Calu3 (cell line): ENCODE results near the gene TBC1D1. TPM values are rescaled to one million over a fixed set of nuclear protein-coding genes. Genes with fewer than 3 reads are reported as not detected.

ENCODE experiments used
- BruUV-seq: library from RNA; stranded (reverse); fragments of 400-500 nt; replicated peaks from 2 replicates; lab custom pipeline; 2021; lab: Mats Ljungman, UMichigan
- CTCF ChIA-PET: fragments of 300-600 bp; sonication (Branson Sonifier 250); formaldehyde crosslinking; loops from one replicate; lab custom pipeline; 2022; ENCODE audit warnings: antibody characterized with exemption; lab: Charles Lee
- DNase-seq: peaks from one replicate; pipeline ENCODE4 v3.0.0; 2022
- H3K27ac Mint-ChIP-seq: one replicate; pipeline ENCODE4 v1.8.0; 2022; ENCODE audit warnings: mixed read lengths; ENCODE audit not compliant: unreplicated experiment
- H3K27me3 Mint-ChIP-seq: one replicate; pipeline ENCODE4 v1.8.0; 2022; ENCODE audit warnings: mixed read lengths; ENCODE audit not compliant: unreplicated experiment
- H3K36me3 Mint-ChIP-seq: one replicate; pipeline ENCODE4 v1.8.0; 2022; ENCODE audit warnings: mild to moderate bottlenecking, moderate library complexity, mixed read lengths; ENCODE audit not compliant: insufficient read depth, unreplicated experiment
- H3K4me1 Mint-ChIP-seq: one replicate; pipeline ENCODE4 v1.8.0; 2022; ENCODE audit warnings: mild to moderate bottlenecking, low read depth, mixed read lengths; ENCODE audit not compliant: unreplicated experiment
- H3K4me3 Mint-ChIP-seq: one replicate; pipeline ENCODE4 v1.8.0; 2022; ENCODE audit warnings: mild to moderate bottlenecking, low read depth, moderate library complexity, mixed read lengths; ENCODE audit not compliant: unreplicated experiment
- H3K9me3 Mint-ChIP-seq: one replicate; pipeline ENCODE4 v1.8.0; 2022; ENCODE audit warnings: low read depth, mixed read lengths; ENCODE audit not compliant: unreplicated experiment
- intact Hi-C: fragments of 100-400 bp; cut with micrococcal nuclease; formaldehyde crosslinking; loops from one replicate; pipeline ENCODE4 v1.10.0; 2022; ENCODE audit not compliant: unreplicated experiment
- total RNA-seq: library from RNA; stranded (reverse); gene quantifications from 2 replicates; pipeline ENCODE4 v1.2.3, GENCODE V29; 2022
- TF ChIP-seq, protein P1 (sequence below): fragments of 200-600 bp; IDR thresholded peaks from one replicate; pipeline ENCODE4 v1.8.0; 2022; ENCODE audit warnings: antibody characterized with exemption; ENCODE audit not compliant: unreplicated experiment

Gene TBC1D1
- total RNA-seq, 1 experiment from 2014 or later = 39.8 TPM

DNA sequence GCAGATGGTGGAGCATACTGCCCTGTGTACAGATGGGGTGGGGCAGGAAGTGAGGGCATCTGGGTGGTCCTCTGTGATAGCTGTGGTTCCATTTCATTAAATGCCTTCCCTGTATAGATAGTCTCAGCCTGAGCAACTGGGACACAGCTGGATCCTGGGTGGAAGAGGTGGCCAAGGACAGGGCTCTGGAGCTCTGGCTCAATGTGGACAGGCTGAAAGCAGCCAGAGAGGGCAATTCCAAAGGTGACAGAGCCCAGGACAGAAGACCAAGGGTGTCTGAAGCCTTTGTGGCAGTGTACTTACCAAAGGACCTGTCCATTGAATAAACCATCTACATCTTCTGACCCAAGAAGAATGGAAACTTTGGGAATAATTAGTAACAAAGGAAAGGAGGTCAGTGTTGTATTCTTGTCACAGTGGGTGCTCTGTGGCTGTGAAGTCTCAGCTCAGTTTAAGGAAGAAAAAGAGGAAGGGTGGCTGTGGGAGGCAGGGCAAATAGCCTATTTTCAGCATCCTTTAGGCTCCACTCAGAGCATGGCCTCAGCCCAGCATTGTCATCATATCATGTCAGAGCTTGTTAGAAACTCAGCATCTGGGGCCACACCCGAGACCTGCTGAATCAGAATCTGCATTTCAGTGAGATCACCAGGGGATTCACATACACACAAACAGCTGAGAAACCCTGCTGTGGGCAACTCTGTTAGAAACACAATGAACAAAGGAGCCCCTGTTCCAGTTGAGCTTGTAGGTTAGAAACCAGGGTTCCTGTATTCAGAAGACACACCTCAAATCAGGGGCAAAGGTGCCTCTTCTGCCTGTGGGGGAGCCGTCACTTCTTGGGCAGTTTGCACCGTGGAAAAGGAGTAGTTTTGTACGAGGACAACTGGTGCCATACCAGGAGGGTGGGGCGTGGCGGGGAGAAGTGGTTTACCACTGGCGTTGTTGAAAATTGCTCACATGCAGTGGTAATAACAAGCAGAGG lies 237.9 kb downstream of the TBC1D1 start:
- no TSS peak for BruUV-seq
- H3K4me3 Mint-ChIP-seq = no peak overlapping the region

DNA sequence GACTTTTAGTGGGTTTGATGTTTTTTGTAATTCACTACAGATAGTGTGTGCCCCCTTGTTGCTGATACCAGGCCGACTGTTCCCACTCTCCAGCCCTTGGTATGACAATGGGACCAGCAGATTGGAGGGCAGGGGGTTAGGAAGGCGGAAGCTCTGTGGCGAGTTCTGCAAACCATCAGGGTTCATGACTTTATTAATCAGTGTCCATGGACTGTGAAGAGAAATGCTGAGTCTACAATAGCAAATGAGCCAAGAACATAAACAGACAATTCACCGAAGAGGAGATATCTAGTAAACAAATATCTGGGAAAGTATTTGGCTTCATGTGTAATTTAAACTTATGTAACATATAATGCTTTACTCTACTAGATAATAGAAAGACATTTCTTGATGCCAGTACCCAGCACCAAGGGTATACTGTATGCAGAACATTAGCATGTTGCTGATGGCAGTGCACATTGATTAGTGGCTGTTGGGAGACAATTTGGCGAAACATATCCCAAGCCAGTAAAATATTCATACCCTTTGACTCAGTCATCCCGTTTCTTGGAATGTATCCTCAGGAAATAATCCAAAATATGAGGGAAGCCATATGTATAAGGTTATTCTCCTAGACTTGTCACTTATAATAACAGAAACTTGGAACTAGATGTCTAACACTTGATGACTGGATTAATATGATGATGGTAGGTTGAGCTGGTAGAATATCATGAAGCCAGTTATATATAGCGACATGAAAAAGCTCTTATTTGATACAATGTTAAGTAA lies 238.8 kb downstream of the TBC1D1 start:
- Mint-ChIP-seq H3K27me3 (no peaks in the 10 kb centered on the region), H3K36me3 (no peaks in the 10 kb centered on the region), H3K9me3 (no peaks in the 10 kb centered on the region), H3K27ac (peak overlapping the region; percentile 77), H3K4me3 (no peak overlapping the region), H3K4me1 (peaks cover 38% of the 10 kb centered on the region)
- TF ChIP-seq, protein P1, sequence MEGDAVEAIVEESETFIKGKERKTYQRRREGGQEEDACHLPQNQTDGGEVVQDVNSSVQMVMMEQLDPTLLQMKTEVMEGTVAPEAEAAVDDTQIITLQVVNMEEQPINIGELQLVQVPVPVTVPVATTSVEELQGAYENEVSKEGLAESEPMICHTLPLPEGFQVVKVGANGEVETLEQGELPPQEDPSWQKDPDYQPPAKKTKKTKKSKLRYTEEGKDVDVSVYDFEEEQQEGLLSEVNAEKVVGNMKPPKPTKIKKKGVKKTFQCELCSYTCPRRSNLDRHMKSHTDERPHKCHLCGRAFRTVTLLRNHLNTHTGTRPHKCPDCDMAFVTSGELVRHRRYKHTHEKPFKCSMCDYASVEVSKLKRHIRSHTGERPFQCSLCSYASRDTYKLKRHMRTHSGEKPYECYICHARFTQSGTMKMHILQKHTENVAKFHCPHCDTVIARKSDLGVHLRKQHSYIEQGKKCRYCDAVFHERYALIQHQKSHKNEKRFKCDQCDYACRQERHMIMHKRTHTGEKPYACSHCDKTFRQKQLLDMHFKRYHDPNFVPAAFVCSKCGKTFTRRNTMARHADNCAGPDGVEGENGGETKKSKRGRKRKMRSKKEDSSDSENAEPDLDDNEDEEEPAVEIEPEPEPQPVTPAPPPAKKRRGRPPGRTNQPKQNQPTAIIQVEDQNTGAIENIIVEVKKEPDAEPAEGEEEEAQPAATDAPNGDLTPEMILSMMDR = no peak
- no TSS peak for BruUV-seq
- intact Hi-C loops = no loop called here
- DNase-seq = no peak
- CTCF ChIA-PET = interaction anchor here (1.0 to 1.4 kb wide), 2 partner anchors 10 to 558 kb away, joined by 3 read pairs; no protein-coding TSS in a partner anchor

More for the DNA sequence above, 237.9 kb downstream of the TBC1D1 start:
- Mint-ChIP-seq H3K27ac (peak overlapping the region; percentile 77), H3K36me3 (no peaks in the 10 kb centered on the region), H3K27me3 (no peaks in the 10 kb centered on the region), H3K9me3 (no peaks in the 10 kb centered on the region), H3K4me1 (peaks cover 34% of the 10 kb centered on the region)
- intact Hi-C loops = no loop called here
- DNase-seq = peak; percentile 32
- CTCF ChIA-PET = interaction anchor here (0.6 to 1.4 kb wide), 4 partner anchors 9 to 559 kb away, joined by 3 to 6 read pairs (median 3); no protein-coding TSS in a partner anchor
- TF ChIP-seq, protein P1 = no peak

DNA sequence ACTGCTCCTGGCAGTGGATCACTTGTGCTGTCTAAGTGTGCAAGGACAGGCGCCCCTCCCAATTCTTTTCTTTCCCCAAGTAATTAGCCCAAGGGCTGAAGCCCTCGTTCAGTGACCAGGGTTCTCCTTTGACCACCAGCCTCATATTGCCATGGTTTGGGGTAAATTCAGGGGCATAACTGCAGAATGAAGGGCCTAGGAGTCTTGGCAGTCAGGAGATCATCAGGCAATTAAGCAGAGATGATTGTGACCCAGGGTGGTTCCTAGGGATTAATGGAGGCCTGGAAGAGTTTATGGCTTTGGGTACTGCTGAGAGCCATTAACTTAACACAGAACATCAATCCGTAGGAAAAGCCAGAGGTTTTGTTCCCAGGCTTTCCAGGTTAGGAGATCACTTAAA lies 240.0 kb downstream of the TBC1D1 start:
- H3K27me3 Mint-ChIP-seq = no peaks in the 10 kb centered on the region
- no peak for DNase-seq
- no peak overlapping the region for H3K27ac Mint-ChIP-seq
- no peaks in the 10 kb centered on the region for H3K36me3 Mint-ChIP-seq
- intact Hi-C loops = no loop called here
- CTCF ChIA-PET = no interaction called here
- TF ChIP-seq, protein P1 = no peak
- BruUV-seq = no TSS peak
- no peaks in the 10 kb centered on the region for H3K9me3 Mint-ChIP-seq
- peaks cover 38% of the 10 kb centered on the region for H3K4me1 Mint-ChIP-seq
- H3K4me3 Mint-ChIP-seq = no peak overlapping the region

DNA sequence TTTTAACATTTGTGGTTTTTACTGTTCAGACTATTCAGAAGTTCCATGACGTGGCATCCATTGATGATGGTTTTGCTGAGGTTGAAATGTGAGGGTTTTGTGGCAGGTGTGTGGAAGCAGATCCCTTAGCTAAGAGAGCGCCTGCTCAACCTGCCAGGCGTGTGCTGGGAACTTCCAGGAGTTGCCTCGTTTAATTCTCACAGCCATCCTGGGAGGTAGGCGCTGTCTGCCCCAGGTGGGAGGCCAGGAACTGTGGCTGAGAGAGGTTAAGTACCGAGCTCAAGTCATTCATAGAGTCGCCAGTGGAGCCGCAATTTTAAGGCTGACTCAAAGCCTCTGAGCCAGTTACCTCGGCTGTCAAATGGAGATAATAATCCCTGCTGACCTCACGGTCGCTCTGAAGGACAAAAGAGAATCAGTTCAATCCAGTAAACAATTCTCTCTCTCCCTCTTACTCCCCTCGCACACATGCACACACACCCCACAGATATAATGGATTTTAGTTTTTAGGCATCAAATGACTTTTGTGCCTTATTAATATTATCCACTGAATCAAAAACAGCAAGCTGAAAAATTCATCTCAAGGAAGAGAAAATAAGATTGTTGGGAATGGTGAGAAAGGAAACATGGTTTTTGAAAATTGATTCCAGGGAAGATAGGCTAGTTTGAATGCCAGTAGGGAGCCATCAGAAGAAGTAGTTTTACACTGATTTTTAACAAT lies 240.6 kb downstream of the TBC1D1 start:
- H3K27ac Mint-ChIP-seq = peak overlapping the region; percentile 54
- DNase-seq = no peak
- intact Hi-C loops = no loop called here
- H3K27me3 Mint-ChIP-seq = no peaks in the 10 kb centered on the region
- TF ChIP-seq, protein P1 = no peak
- no peaks in the 10 kb centered on the region for H3K9me3 Mint-ChIP-seq
- no peaks in the 10 kb centered on the region for H3K36me3 Mint-ChIP-seq
- no peak overlapping the region for H3K4me3 Mint-ChIP-seq
- no TSS peak for BruUV-seq
- H3K4me1 Mint-ChIP-seq = peaks cover 38% of the 10 kb centered on the region
- CTCF ChIA-PET = no interaction called here
